HG03469 (cell line): Measurements from ENCODE around the gene SLC37A3.

Experiments used
- ATAC-seq: cut with Tn5 transposase; IDR thresholded peaks from one replicate; pipeline ENCODE4 v1.9.1; 2021; ENCODE audit warnings: mild to moderate bottlenecking, moderate library complexity, moderate number of reproducible peaks; ENCODE audit not compliant: unreplicated experiment

The SLC37A3 gene

GRCh38 chr7:140402178-140402835 lies 4.0 kb upstream of the SLC37A3 start:
- no peak for ATAC-seq

DNA sequence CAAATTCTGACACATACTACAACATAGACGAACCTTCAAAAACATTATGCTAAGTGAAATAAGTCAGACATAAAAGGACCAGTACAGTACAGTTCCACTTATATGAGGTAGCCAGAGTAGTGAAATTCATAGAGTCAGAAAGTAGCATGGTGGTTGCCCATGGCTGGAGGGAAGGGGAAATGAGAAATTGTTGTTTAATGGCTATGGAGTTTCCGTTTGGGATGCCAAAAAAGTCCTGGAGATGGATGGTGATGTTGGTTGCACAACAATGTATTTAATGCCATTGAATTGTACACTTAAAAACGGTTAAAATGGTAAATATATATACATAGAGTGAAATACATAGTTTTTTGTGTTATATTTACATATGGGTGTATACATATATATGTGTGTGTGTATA lies 2.1 kb upstream of the SLC37A3 start:
- ATAC-seq, result no peak

GRCh38 chr7:140398821-140399220 lies 491 bp upstream of the SLC37A3 start:
- ATAC-seq, result no peak

DNA sequence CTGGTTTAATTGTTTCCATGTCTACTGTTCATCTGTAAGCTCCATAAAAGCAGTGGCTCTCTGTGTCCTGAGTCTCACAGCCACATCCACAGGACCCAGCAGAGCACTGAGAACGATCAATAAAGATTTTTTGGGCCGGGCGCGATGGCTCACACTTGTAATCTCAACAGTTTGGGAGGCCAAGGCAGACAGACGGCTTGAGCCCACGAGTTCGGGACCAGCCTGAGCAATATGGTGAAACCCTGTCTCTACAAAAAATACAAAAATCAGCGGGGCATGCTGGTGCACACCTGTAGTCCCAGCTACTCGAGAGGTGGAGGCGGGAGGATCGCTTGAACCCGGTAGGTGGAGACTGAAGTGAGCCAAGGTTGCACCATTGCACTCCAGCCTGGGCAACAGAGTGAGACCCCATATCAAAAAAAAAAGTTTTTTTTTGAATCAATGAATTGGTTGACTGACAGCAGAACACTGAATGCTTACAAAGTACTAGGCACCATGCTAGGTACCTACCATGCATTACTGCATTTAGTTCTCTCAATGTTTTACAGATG lies 4.5 kb downstream of the SLC37A3 start:
- no peak for ATAC-seq

GRCh38 chr7:140391634-140392033 lies 6.7 kb downstream of the SLC37A3 start:
- no peak for ATAC-seq

- no peak for ATAC-seq
These were observed 7.7 kb downstream of the SLC37A3 start for GRCh38 chr7:140390466-140391190.

DNA sequence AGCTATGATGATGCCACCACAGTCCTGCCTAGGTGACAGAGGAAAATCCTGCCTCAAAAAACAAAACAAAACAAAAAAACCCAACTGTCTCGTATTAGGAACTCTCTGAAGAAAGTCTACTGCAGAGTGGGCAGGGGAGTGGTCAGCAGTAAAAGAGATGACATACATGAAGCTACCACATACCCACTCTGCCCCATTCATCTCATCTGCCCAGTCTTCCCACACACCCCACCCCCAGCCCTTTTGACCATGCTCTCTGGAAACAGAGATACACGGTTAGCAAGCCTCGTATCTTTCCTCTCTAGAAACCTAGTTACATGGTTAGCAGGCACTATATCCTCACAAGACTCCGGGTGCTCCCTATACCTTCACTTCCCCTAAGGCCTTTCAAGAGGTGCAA lies 8.3 kb downstream of the SLC37A3 start:
- no peak for ATAC-seq

DNA sequence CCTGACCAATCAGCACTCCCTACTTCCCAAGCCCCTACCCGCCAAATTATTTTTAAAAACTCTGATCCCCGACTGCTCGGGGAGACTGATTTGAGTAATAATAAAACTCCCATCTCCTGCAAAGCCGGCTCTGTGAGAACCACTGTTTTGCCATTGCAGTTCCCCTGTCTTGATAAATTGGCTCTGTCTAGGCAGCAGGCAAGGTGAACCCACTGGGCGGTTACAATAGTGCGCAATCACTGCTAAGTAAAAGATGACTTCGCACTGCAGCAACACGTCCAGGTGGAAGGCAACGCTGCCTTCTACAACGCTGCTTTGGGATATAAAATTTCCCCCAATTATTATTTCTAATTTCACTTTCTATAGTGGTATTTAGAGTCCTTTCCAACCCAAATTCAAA lies 8.9 kb downstream of the SLC37A3 start:
- ATAC-seq, result no peak

DNA sequence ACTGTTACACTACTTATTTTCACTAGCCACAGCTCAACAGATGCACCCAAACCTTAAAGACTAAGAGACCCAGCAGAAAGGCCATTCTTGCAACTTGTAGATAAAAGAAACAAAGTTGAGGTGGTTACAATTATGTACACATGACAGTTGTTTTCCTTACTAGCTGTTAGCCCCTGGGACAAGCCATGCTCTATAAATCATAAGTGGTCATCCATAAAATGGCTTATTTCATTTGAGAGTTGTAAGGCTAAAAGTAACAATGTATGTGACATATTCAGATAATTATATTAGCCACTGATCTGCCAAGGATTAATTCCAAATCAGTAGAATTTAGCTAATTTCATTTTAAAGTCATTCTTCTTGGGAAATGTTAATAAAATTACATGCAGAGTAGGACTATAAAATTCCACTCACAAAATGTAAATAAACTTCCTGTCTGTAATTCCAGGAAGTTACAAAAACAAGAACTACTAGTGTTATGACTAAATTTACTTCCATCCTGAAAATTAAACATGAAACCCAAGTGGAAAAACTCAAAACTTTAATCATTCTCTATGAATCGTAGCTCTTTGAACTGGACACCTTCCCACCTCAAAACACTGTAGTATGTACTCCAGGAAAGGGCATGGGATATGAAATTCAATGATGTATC lies 13.3 kb downstream of the SLC37A3 start:
- no peak for ATAC-seq

GRCh38 chr7:140383954-140384713 lies 14.2 kb downstream of the SLC37A3 start:
- ATAC-seq, result no peak

- no peak for ATAC-seq
These were observed 22.2 kb downstream of the SLC37A3 start for GRCh38 chr7:140375892-140376730.

DNA sequence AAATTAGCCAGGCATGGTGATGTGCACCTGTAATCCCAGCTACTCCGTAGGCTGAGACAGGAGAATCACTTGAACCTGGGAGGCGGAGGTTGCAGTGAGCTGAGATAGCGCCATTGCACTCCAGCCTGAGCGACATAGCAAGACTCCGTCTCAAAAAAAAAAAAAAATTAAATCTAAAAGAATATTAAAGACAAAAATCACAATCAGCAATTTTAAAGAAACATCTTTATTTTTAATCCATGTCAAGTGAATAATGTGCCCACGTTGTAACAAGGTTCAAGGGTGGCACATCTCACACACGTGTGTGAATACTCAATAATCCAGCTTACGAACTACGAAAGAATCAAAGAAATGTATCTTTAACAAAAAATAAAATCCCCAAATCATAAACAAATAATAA lies 23.0 kb downstream of the SLC37A3 start:
- ATAC-seq, result no peak

DNA sequence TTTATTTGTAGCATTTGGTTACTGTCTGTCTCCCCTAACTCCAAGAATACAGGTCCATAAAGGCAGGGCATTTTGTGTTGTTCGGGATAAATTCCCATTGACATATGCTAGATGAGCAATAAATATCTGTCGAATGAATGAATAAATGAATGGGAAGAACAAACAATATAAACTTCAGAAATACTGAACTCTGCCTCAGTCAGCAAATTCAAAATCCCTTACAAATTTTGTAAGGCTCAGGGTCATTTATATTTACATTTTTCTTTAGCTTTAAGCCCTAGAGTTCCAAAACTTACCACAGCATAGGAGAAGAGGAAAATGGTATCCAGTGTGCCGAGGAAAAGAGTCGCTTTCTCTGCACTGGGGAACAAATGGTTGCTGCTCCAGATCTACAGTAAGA lies 29.0 kb downstream of the SLC37A3 start:
- ATAC-seq, result no peak

- no peak for ATAC-seq
These were observed 30.8 kb downstream of the SLC37A3 start for GRCh38 chr7:140367528-140367927.

- ATAC-seq, result no peak
These were observed 33.5 kb downstream of the SLC37A3 start for GRCh38 chr7:140364819-140365218.

GRCh38 chr7:140360697-140361229 lies 37.6 kb downstream of the SLC37A3 start:
- no peak for ATAC-seq

DNA sequence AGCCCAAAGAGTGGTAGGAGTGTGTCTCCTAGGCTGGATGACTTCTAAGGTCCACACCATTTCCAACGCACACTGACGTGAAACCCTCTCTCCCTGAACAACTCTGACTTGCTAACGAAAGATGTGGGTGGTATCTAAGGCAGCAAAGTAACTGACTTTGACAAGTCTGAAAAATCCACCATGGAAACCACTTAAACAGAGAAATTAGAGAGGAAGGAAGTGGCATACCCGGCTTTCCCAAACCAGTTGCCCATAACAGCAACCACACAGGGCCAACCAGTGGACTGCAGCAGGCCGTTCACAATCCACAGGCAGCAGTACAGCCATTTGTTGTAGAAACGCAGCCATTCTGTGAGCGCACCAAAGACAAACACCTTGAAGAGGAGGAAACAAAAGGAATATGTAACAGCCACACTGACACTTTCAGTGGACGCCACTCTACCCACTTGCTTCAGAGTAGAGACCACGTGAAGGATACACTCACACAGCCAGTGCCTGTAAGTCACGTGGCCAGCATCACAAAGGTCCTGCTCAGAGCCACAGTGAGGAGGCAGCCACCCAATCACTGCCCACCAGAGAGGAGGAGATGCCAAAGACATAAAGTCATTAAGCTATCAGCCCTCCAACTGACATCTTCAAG lies 39.8 kb downstream of the SLC37A3 start:
- no peak for ATAC-seq

GRCh38 chr7:140358024-140358411 lies 40.3 kb downstream of the SLC37A3 start:
- no peak for ATAC-seq

- no peak for ATAC-seq
These were observed 48.3 kb downstream of the SLC37A3 start for GRCh38 chr7:140350056-140350455.
